Esophagus squamous epithelium (tissue), 4 donors: ENCODE data around the gene OR1E2.

Source experiments
- CTCF ChIP-seq, 6 experiments: fragments of 450-650 bp in 4 of 6; fragments of 200-600 bp in 2 of 6; sonication (generic) in 2 of 6; IDR thresholded peaks; one replicate each; pipeline ENCODE4 v1.5.1; 2016 to 2019; ENCODE audit warnings: antibody characterized with exemption in 6 of 6, mild to moderate bottlenecking in 4 of 6, moderate library complexity in 4 of 6
- POLR2A ChIP-seq, 4 donors: fragments of 450-650 bp; IDR thresholded peaks; one replicate each; pipeline ENCODE4 v1.6.1; 2017; ENCODE audit warnings: antibody characterized with exemption in 4 of 4, mild to moderate bottlenecking in 4 of 4, moderate library complexity in 3 of 4

DNA sequence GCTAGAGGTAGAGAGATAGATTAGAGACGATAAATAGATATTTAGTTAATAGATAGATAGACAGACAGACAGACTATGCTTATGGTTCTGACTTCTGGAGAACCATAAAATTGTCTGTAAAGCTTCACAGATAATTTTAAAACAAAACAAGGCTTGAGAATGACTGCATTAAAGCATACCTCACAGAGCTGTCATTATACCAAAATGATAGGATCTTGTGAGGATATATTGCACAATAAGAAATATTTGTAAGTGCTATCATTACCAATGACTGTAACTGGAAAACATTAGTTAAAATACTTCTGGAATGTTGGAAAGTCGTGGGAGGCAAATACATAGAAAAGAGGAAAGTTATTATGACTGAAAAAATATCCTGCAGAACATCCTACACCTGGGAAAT is 31.9 kb downstream of the OR1E2 start:
- TF ChIP-seq POLR2A (IDR thresholded peaks at IDR 0.05) (no peak), CTCF (IDR thresholded peaks at IDR 0.05) (no peak)
